Amygdala (tissue), 56 donors: ENCODE data around the gene KDM1A.

Experiments used
- DNase-seq, 56 donors: peaks; one replicate each; lab custom pipeline; 2025; lab: John Stamatoyannopoulos, UW

Gene KDM1A

GRCh38 chr1:23129846-23130245 is 110.6 kb downstream of the KDM1A start:
- DNase-seq: no peak

GRCh38 chr1:23132033-23132432 is 112.8 kb downstream of the KDM1A start:
- no peak for DNase-seq
